ENCODE results near the gene RPH3AL. TPM values are rescaled to one million over a fixed set of nuclear protein-coding genes. Genes with fewer than 3 reads are reported as not detected.
A peak's percentile ranks its signal among the peaks of the same experiment; 100 is the strongest.

The RPH3AL gene
- total RNA-seq, 4 donors from 2014 or later, result 9.9 to 44.7 (median 21.5) TPM

DNA sequence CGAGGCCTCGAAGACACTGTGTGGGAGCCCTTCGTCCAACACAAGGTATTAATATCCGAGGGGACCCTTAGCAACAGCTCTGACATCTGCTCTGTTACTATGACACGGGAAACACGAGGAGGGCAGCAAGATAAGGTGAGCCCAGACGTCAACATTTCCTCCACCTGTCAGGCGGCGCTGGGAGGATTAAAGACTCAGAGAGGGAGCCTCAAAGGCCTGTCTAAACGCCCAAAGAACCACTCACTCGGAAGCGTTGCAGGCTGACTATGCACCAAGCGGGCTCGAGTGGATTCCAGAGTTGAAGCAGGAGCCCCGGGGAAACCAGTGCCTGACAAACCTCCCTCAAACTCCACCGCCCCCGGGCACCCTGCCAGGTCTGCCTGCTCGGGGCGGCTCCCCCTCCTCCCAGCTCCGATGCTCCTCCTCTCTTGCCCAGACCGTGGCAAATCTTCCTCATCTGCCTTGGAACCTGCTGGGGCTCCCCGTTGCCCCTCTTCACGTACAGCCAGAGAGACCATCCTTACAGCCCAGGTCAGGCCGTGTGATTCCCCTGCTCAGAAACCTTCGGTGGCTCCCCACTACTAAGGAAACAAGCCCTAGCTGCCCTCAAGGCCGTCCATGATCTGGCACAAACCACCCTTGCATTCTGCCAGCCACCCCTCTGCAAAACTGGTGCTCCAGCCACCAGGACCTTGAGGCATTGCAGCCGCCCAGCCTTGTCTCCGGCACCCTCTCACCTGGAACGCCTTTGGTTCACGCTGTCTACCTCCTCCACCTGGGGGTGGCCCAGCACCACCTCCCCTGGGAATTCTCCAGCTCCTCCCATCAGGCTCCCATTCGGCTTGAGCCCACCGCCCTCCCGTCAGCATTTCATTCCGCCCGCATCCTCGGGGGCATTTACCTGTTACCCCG lies 16.2 kb downstream of the RPH3AL start:
- DNase-seq, result peak in 1 of 2 donors; percentile 44
- Histone ChIP-seq H3K4me3 (peak overlapping the region in 1 of 2 donors; percentile 21), H3K4me1 (no peaks in the 10 kb centered on the region), H3K27me3 (no peaks in the 10 kb centered on the region), H3K27ac (peak overlapping the region; percentile 4 to 26), H3K36me3 (no peaks in the 10 kb centered on the region), H3K9me3 (no peaks in the 10 kb centered on the region)
- TF ChIP-seq, protein P1, sequence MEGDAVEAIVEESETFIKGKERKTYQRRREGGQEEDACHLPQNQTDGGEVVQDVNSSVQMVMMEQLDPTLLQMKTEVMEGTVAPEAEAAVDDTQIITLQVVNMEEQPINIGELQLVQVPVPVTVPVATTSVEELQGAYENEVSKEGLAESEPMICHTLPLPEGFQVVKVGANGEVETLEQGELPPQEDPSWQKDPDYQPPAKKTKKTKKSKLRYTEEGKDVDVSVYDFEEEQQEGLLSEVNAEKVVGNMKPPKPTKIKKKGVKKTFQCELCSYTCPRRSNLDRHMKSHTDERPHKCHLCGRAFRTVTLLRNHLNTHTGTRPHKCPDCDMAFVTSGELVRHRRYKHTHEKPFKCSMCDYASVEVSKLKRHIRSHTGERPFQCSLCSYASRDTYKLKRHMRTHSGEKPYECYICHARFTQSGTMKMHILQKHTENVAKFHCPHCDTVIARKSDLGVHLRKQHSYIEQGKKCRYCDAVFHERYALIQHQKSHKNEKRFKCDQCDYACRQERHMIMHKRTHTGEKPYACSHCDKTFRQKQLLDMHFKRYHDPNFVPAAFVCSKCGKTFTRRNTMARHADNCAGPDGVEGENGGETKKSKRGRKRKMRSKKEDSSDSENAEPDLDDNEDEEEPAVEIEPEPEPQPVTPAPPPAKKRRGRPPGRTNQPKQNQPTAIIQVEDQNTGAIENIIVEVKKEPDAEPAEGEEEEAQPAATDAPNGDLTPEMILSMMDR (IDR thresholded peaks at IDR 0.05), result no peak
- TF ChIP-seq POLR2A (IDR thresholded peaks at IDR 0.05), result no peak
- intact Hi-C loops (cut with DNase I; ENCODE audit: low total_unique reads), result no loop called here

DNA sequence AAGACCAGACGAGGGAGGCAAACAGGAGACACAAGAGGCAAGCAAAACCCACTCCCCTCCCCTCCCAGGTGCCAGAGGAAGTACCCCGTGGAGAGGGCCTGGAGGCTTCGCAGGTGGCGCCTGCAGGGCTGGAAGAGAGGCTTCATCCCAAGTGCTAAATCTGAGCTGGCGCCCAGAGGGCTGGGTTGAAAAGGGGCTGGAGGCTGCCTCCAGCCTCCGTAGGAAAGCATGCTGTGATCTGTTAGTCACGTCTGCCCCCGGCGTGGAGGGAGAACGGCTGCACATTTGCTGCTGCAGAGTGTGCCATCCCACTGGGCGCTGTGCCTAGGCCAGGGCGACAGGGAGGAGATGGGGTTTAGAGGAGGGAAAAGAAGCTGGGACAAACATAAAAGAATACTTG lies 16.9 kb downstream of the RPH3AL start:
- TF ChIP-seq, protein P1 (IDR thresholded peaks at IDR 0.05), result no peak
- TF ChIP-seq POLR2A (IDR thresholded peaks at IDR 0.05), result no peak
- DNase-seq, result no peak
- Histone ChIP-seq H3K9me3 (no peaks in the 10 kb centered on the region), H3K27me3 (no peaks in the 10 kb centered on the region), H3K36me3 (no peaks in the 10 kb centered on the region), H3K4me3 (peak overlapping the region in 1 of 2 donors; percentile 21), H3K27ac (peak overlapping the region; percentile 4 to 26), H3K4me1 (peaks cover 0 to 3% of the 10 kb centered on the region in 2 donors)
- intact Hi-C loops (cut with DNase I; ENCODE audit: low total_unique reads), result no loop called here

DNA sequence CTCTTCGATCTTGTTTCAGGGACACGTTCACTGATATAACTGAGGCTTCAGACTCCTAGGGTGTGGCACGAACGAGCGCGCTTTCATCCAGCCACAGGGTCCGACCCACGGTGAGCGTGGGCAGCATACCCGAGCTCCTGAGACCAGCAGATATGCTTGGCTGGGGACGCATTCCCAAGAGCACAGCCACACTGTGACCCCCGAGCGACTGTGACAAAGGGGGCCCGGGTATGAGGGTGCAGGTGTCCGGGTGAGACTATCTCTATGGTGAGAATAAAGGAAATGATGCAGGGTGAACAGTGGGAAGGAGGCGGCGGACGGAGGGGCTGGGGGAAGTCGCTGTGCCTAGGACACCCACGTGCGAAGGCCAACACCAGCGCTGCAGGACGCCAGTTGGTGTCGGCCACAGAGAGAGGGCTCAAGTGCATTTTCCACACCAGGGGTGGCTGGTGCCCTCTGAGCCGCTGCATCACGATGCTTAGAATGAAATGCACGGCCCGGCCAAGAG lies 17.6 kb downstream of the RPH3AL start:
- H3K4me1 ChIP-seq, result peaks cover 0 to 3% of the 10 kb centered on the region in 2 donors
- DNase-seq, result no peak
- intact Hi-C loops (cut with DNase I; ENCODE audit: low total_unique reads), result no loop called here
- H3K27me3 ChIP-seq, result no peaks in the 10 kb centered on the region
- peak overlapping the region; percentile 75 to 78 for H3K27ac ChIP-seq
- TF ChIP-seq POLR2A (IDR thresholded peaks at IDR 0.05), result no peak
- TF ChIP-seq, protein P1 (IDR thresholded peaks at IDR 0.05), result no peak
- H3K4me3 ChIP-seq, result peak overlapping the region in 1 of 2 donors; percentile 7
- no peaks in the 10 kb centered on the region for H3K9me3 ChIP-seq
- H3K36me3 ChIP-seq, result no peaks in the 10 kb centered on the region

DNA sequence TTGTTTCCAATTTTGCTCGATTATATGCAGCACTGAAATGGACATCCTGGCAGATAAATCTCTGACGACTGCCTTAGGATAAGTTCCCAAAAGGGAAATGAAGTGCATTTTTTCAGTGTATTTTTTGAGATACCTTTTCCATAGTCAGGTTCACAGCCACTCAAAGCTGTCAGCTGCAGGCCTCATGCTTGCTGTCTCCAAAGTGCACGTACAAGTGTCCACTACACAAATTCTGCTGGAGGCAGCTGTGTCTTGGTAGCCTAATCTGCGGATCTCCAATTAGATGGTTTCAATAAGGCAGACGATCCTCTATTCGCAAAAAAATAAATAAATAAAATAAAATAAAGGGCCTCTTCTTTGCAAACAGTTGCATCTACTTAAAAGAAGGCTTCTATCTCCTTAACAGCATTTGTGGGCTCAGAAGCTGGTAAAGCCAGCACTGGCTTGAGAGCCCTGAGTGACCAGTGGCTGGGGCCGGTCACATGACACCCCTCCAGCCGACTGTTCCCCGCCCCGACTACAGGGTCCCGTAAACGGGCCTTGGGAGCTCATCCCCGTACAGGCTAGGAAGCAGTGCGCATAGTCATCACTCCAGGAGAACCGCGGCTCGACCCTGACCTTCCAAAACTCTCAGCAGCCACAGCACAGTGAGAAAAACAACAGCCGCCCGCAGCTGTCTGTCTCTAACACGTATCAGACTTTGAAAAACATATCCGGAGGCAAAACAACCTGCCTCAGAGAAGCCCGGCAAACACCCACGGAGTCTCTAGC lies 18.8 kb downstream of the RPH3AL start:
- no peaks in the 10 kb centered on the region for H3K27me3 ChIP-seq
- no peaks in the 10 kb centered on the region for H3K9me3 ChIP-seq
- peak overlapping the region in 1 of 2 donors; percentile 23 for H3K4me3 ChIP-seq
- intact Hi-C loops (cut with DNase I; ENCODE audit: low total_unique reads), result no loop called here
- TF ChIP-seq, protein P1 (IDR thresholded peaks at IDR 0.05), result no peak
- TF ChIP-seq POLR2A (IDR thresholded peaks at IDR 0.05), result peak; percentile 49 to 50
- H3K27ac ChIP-seq, result peak overlapping the region; percentile 75 to 78
- no peaks in the 10 kb centered on the region for H3K36me3 ChIP-seq
- DNase-seq, result peak; percentile 74
- peaks cover 0 to 3% of the 10 kb centered on the region in 2 donors for H3K4me1 ChIP-seq
